ENCODE measurements around the gene MAP4K4.
A peak's percentile ranks its signal among the peaks of the same experiment; 100 is the strongest.

MAP4K4 gene

DNA sequence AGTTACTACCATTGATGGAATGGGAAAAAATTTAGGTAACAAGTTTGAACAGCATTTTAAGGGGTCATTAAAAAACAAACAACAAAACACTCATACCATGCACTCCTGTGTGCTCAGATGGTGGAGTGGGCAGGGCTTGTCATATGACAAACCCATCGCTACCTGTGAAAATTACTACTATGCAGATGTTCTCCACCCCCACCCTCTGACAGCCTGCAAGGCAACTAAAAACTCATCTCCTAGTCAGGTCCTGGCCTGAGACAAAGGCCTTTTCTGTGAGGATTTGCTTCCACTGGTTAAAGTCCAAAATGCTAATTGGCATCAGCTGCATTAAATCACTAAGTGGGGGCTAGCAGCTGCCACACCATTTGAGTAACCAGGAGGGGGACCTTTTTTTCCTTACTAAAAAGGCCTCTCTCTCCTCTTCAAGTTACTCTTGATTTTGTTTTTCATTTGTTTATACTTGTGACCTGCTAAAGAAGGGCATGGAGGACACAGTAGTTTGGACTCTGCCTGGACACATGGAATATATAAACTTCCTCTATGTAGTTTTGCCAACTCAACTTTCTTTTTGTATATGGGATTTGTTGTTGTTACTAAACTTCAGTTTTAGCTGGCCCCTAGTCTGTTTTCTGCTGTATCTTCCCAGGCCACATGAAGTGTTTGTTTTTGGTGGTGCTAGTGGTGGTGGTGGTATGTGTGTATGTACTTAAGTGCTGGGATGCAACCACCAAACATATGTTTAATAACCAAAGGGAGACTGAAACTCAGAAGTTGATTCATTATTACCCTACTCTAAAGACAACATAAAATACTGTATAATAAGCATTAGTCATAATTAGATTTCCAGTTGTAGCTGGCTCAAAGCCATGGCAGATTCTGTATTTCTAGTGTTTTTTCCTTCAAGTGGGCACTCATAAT, 121.3 kb downstream of the MAP4K4 start:
- no peak for DNase-seq

GRCh38 chr2:101820519-101820918, 123.0 kb downstream of the MAP4K4 start:
- no peak for DNase-seq

- DNase-seq: no peak
These were observed 123.7 kb downstream of the MAP4K4 start for GRCh38 chr2:101821059-101821805.

GRCh38 chr2:101821828-101822458, 124.4 kb downstream of the MAP4K4 start:
- DNase-seq: no peak

DNA sequence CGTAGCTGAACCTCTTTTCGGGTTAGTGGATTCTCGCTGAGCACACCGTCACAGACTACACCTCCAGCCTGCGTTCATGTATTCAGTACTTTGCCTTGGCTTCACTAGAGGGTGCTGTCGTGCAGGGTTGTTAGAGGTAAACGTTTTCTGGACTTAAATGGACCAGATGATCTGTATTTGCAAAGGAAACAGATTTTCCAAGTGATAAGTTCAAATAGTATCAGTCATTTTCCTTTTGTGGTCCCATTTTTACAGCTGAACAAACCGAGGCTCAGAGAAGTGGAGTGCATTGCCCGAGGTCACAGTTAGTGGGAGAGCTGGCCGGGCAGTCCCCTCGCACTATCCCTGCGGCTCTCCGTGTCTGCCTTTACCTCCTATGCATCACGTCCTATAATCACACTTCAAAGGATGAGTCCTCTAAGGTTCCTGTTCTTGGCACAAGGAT, 125.9 kb downstream of the MAP4K4 start:
- peak; percentile 80 for DNase-seq

- DNase-seq: no peak
These were observed 126.4 kb downstream of the MAP4K4 start for GRCh38 chr2:101823859-101824258.

GRCh38 chr2:101826716-101827115, 129.2 kb downstream of the MAP4K4 start:
- DNase-seq: no peak

DNA sequence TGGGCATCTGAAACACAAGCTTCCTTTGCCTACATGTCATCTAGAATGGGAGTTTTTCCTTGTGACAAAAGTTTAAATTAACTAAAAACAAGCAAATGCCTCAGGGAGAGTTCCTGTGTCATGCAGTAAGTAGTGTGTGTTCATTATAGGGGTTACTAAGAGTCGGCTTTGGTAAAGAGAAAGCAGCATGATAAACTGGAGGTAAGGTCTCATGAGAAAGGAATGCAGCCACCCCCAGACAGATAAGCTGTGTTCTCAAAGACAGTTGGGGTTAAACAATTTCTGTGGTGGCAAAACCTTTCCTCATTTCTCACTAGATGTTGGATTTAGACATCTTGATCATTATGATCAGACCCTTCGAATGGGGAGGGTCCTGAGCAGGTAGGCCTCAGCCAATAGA, 129.7 kb downstream of the MAP4K4 start:
- DNase-seq: no peak

DNA sequence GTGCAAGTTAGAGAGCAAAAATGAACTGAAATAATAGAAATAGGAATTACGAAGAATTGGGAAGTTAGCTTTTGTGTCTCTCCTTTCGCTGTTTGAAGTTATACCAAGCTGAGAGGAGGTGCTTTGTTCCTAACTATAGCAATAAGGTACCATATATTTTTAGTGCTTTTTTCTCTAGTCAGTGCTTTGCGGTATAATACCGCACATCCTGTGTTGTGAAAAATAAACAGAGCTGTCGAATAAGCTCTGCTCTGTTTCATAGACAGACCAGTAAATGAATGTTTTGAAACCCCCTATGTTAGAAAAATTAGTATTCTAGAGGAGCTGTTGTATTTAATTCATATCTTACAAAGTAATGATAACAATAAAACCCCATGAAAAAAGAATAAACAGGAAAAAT, 130.8 kb downstream of the MAP4K4 start:
- no peak for DNase-seq

- DNase-seq: no peak
These were observed 131.3 kb downstream of the MAP4K4 start for GRCh38 chr2:101828673-101829334.

DNA sequence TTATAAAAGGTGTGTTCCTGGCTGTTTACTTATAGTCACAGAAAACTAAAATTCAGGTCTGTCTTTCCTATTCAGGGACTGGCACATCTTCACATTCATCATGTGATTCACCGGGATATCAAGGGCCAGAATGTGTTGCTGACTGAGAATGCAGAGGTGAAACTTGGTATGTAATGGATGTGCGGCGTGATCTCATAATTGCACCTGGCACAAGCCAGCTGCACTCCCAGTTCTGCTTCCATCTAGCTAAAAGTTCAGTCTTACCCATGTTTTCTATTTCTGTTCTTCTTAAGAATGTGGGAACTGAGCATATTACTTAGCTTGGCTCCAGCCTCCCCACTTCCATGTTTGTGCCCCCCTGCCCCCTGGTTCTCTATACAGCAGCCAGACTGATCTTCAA, 131.9 kb downstream of the MAP4K4 start:
- DNase-seq: no peak

DNA sequence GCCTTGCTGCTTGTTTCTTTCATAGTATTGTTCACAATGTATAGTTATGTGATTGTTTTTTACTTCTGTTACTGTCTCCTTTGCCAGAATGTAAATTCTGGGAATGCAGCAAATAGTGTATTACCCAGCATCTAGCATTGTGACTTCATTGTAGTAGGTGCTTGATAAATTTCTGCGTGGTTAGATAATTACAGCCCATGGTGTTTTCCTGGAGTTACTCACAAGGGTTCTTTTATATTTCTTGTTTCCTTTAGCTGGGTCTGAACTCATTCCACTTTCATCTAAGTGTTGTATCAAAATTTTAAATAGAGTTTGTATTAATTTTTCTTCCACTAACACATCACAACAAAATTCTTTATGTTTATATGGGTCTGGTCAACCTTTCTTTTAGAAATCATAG, 132.6 kb downstream of the MAP4K4 start:
- no peak for DNase-seq

- no peak for DNase-seq
These were observed 133.0 kb downstream of the MAP4K4 start for GRCh38 chr2:101830555-101830954.

DNA sequence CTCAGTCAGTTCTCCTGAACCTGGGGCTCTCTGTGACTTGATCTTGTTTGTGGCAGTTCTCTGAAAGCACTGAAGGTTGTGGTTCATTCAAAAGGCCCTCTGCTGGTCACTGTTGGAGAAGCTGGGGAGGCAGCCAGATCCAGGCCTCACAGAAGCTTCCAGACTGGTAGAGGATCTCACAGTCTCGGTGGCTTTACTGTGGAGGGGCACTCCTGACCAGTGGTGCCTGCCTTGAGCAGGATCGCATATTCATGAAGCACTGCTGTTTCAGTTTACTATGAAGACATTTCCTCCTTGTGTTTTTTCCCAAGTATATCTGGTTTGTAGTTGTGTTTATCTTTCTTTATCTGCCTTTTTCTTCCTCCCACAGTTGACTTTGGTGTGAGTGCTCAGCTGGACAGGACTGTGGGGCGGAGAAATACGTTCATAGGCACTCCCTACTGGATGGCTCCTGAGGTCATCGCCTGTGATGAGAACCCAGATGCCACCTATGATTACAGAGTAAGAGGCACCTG, 133.9 kb downstream of the MAP4K4 start:
- DNase-seq: peak; percentile 70

GRCh38 chr2:101832114-101832513, 134.6 kb downstream of the MAP4K4 start:
- no peak for DNase-seq

DNA sequence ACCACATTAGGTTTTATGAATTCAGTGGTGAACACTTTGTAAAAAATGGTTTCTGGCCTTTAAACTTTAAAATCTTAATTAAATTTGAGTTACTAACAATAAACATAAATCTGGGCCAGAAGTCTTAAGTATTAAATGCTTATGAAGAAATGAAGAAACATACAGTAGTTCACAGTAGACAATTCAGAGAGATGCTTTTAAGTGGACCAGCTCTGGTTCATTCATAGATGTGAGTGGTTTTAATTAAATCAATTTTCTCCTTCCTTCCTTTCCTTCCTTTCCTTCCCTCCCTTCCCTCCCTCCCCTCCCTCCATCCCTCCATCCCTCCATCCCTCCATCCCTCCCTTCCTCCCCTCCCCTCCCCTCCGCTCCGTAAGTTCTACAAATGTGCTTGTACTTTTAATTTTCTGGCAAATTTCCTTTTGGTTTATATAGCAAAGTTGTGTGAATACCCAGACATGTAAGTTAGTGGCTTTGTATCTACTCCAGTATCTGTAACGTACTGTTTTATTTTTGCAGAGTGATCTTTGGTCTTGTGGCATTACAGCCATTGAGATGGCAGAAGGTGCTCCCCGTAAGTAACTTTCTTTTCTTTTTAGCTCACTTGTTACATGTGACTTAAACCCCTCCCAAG, 136.5 kb downstream of the MAP4K4 start:
- DNase-seq: no peak

- no peak for DNase-seq
These were observed 139.8 kb downstream of the MAP4K4 start for GRCh38 chr2:101837354-101837753.

DNA sequence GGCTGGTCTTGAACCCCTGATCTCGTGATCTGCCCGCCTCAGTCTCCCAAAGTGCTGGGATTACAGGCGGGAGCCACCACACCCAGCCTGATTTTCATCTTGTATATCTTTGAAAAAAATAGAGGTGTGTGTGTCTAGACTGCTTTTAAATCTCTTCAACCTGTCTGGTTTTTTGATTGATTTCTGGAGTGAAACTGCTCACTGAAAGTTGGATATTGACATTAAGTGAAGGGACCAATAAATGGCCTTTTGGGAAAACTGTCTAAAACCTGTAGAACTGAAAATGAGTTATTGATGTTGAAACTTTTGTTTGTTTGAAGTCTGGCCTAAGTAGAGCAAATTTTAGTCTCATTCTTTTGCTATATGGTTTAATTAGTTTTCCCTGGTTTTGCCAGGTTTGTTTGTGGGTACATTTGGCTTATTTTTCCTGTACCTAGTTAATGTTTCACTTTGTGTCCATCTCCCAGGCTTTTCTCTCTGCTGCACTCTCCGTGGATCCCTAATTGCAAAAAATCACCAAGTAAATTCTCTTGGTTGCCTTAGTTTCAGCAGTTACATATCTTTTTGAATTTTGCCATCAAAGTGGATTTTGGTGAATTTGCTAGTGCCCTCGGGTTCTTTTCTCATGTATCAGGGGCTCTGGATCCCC, 144.3 kb downstream of the MAP4K4 start:
- DNase-seq: no peak

- DNase-seq: no peak
These were observed 145.0 kb downstream of the MAP4K4 start for GRCh38 chr2:101842471-101842870.

DNA sequence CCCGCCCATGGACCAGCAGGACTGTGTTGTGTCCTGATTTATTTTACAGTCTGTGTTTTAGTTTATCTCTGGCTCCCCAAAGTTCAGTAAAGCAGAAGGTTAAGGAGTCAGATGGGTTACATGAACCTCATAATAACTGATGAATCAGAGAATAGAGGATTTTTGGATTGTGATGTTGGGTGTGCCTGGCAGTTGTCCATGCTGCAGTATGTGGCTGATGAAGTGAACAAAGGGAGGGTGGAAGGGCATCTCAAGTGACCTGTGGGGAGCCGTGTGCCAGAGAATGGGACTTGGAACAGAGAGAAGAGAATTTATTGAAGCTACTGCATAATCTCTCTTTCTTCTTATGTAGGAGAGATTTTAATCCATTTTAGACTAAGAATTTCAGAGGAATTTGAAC, 145.5 kb downstream of the MAP4K4 start:
- no peak for DNase-seq

DNA sequence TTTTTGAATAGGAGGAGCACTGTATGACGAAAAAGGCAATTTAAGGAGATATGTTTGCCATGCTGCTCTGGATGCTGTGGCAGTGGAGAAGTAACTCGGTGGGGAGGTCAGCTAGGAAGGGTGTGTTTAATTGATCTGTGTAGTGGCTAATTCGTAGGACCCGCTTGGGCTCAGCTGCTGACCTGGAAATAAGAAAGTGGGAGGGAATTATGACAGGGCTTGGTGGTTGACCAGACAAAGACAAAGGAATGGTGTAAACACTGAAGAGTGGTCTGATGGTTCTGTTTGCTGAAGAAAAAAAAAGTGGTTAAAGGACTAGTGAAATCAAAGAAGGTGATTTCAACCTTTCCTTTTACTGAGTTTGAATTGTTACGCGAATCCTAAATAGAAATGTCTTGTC, 146.0 kb downstream of the MAP4K4 start:
- no peak for DNase-seq

All from CD4-positive, alpha-beta T cell treated with Interleukin-17A for 4 hours (primary cell).